DOHH2 (cell line): ENCODE data around the gene DHDDS.

Experiments
- CTCF ChIP-seq: fragments of 200-600 bp; sonication (generic); IDR thresholded peaks from one replicate; pipeline ENCODE4 v1.5.1; 2014; ENCODE audit warnings: antibody characterized with exemption, mild to moderate bottlenecking, low read depth, low read length; ENCODE audit not compliant: poor library complexity, severe bottlenecking
- EZH2phosphoT487 ChIP-seq: fragments of 200-600 bp; sonication (generic); IDR thresholded peaks from 2 replicates; pipeline ENCODE4 v1.6.1; 2017; ENCODE audit warnings: borderline replicate concordance, mild to moderate bottlenecking, antibody characterized with exemption, low read length, moderate library complexity, mixed read lengths

GRCh38 chr1:26450908-26451307 is 18.8 kb downstream of the DHDDS start:
- TF ChIP-seq CTCF (no peak), EZH2phosphoT487 (no peak)
